Activated CD4-positive, alpha-beta T cell treated with anti-CD3 and anti-CD28 coated beads for 24 hours (primary cell): ENCODE measurements around the gene MAPT.
"Not testable (repeated sequence)": the region's sequence is repeated elsewhere in the genome, so short reads cannot be mapped to it uniquely, and the experiment has no call there.

Experiments
- DNase-seq, 2 donors: peaks; one replicate each; pipeline ENCODE4 v3.0.0-alpha.2; 2020; ENCODE audit warnings: low read depth in 2 of 2

Gene MAPT

GRCh38 chr17:45952814-45953320 lies 58.5 kb downstream of the MAPT start:
- no peak for DNase-seq

GRCh38 chr17:45953561-45953960 lies 59.2 kb downstream of the MAPT start:
- no peak for DNase-seq

DNA sequence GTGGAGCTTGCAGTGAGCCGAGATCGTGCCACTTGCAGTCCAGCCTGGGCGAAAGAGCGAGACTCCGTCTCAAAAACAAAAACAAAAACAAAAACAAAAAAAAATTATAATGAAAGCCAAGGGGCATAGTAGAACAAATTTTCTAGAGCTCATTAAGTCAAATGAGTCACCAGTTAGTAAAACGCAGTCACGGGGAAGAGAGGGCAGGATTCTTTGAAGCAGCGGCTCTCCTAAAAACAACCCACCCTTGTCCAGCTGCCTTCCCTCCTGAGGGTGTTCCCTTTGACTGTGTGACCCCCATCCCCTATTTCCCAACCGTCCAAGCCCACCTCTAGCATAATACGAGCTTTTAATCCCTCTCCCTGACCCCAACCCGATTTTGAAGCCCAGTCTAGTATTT lies 60.6 kb downstream of the MAPT start:
- no peak for DNase-seq

DNA sequence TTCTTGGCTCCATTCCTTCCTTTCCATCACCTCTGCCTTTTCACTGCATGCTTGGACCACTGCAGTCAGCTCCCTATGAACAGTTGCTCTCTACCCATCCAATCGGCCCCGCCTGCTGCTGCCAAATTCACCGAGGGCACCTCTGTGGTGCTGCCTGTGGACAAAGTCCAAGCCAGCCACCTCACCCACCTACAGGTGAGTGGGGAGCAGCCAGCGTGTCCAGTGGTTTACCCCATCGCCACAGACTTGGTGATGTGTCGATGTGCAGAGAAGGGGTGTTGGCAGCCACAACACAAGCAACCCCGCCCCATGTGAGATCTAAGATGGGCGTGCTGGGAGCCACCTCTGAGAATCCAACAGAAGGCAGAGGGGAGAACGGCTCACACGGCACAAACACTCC lies 61.0 kb downstream of the MAPT start:
- no peak for DNase-seq

DNA sequence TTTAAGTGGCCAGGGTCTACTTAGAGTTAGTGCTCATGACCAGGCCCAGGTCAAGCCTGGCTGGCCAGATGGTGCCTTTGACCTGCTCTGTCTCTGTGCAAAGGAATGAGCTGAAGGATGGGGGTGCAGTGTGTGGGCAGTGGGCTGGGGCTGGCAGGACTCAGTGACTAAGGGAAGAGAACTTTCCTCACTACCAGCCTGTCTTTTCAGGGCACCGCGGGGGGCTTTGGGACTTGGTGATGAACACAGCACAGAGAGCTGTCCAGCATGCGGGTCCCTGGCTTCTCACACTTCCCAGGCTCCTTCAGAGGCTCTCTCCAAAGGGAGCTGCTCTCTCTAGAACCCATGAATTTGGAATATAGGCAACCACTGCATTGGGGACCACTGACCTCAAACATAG lies 61.7 kb downstream of the MAPT start:
- DNase-seq, result no peak

- not testable (repeated sequence) for DNase-seq
These were observed 62.4 kb downstream of the MAPT start for GRCh38 chr17:45956746-45957145.

DNA sequence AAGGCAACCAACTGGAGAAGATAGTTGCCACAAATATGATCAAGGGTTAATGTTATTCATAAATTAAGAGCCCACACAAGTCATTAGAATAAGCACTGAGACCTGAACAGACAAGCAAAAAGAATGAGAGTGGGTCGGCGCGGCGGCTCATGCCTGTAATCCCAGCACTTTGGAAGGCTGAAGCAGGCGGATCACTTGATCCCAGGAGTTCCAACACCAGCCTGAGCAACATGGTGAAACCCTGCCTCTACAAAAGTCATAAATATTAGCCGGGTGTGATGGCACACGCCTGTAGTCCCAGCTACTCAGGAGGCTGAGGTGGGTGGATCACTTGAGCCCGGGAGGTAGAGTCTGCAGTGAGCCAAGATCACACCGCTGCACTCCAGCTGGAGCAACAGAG lies 64.0 kb downstream of the MAPT start:
- DNase-seq, result no peak

DNA sequence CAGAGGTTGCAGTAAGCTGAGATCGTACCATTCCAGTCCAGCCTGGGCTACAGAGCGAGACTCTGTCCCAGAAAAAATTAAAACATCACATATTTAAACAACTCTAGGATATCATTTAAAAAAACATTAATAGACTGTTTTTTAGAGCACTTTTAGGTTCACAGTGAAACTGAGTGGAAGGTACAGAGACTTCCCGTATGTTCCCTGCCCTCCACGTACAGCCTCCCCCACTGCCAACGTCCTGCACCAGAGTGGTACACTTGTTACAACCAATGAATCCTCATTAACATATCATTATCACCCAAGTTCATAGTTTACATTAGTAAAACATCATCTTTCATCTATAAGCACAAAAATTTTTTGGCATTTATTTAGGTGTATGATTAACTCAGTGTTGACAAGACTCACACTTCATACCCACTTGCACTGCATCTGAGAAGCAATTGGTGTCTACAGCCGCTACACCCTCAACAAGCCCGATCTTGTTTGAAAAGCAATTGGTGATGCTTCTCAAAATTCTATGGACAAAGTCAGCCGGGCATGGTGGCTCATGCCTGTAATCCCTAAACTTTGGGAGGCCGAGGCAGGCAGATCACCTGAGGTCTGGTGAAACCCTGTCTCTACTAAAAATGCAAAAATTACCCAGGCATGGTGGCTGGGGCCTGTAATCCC lies 64.8 kb downstream of the MAPT start:
- DNase-seq, result no peak

GRCh38 chr17:45960311-45960710 lies 66.0 kb downstream of the MAPT start:
- DNase-seq, result no peak

GRCh38 chr17:45961206-45961605 lies 66.9 kb downstream of the MAPT start:
- no peak for DNase-seq

DNA sequence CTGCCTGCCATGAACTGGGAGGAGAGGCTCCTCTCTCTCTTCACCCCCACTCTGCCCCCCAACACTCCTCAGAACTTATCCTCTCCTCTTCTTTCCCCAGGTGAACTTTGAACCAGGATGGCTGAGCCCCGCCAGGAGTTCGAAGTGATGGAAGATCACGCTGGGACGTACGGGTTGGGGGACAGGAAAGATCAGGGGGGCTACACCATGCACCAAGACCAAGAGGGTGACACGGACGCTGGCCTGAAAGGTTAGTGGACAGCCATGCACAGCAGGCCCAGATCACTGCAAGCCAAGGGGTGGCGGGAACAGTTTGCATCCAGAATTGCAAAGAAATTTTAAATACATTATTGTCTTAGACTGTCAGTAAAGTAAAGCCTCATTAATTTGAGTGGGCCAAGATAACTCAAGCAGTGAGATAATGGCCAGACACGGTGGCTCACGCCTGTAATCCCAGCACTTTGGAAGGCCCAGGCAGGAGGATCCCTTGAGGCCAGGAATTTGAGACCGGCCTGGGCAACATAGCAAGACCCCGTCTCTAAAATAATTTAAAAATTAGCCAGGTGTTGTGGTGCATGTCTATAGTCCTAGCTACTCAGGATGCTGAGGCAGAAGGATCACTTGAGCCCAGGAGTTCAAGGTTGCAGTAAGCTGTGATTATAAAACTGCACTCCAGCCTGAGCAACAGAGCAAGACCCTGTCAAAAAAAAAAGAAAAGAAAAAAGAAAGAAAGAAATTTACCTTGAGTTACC lies 68.0 kb downstream of the MAPT start:
- no peak for DNase-seq

GRCh38 chr17:45963283-45963682 lies 68.9 kb downstream of the MAPT start:
- no peak for DNase-seq

GRCh38 chr17:45963889-45964288 lies 69.5 kb downstream of the MAPT start:
- DNase-seq, result no peak

DNA sequence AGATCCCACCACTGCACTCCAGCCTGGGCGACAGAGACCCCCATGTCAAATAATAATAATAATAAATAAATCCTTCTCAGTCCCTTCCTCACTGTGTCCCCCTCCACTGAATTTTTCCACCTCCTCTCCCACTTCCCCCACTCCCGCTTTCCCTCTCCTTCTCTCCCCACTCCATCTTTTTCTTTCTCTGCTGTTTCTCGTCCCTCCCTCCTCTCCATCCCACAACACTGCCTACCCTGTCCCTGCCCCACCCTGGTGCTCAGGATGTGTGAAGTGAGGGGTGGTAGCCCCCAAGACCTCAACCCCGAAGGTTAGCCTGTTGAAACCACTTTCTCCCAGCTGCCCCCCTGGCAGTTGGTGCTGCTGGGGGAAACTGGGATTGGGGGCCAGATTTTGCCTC lies 70.3 kb downstream of the MAPT start:
- no peak for DNase-seq

DNA sequence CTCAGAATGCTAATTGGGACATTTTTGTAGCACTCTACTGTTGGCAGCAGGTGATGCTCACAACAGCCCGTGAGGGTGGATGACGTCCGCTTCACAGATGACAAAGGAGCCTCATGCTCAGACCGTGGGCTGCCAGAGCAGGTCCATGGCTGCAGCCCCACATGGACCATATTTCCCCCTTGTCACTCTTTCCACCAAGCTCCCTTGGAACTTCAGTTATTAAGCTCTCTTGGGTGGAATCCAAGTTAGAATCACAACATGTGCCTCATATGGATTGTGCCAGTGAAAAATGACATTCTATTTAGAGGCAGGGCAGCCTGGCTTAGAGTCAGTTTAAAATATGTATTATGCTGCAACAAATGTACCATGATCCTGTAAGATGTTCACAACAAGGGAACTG lies 71.5 kb downstream of the MAPT start:
- no peak for DNase-seq

- no peak for DNase-seq
These were observed 72.4 kb downstream of the MAPT start for GRCh38 chr17:45966606-45967280.

GRCh38 chr17:45967378-45967777 lies 73.0 kb downstream of the MAPT start:
- DNase-seq, result no peak

- DNase-seq, result no peak
These were observed 74.4 kb downstream of the MAPT start for GRCh38 chr17:45968732-45969131.

- no peak for DNase-seq
These were observed 75.4 kb downstream of the MAPT start for GRCh38 chr17:45969726-45970125.

DNA sequence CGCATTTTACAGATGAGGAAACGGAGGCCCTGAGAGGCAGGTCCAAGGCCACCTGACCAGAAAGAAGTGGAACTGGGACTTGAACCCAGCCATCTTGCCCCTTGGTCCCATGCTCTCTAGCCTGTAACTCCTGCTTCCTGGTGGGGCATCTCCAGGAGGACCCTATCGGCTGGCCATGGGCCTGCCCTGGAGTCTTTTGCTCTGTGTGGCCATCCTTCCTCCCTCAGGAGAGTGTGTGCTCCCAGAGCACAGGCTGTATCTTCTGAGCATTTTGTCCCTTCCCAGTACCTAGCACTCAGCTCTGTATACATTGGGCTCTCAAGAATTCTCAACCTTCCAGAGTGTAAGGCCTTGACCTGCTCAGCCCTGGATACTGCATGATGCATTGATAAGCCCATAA lies 76.3 kb downstream of the MAPT start:
- DNase-seq, result no peak

- DNase-seq, result no peak
These were observed 77.4 kb downstream of the MAPT start for GRCh38 chr17:45971698-45972141.

- no peak for DNase-seq
These were observed 78.2 kb downstream of the MAPT start for GRCh38 chr17:45972531-45972930.
